Heart left ventricle (tissue), 16 donors: ENCODE results near the gene RBMY1E. TPM values are rescaled to one million over a fixed set of nuclear protein-coding genes. Genes with fewer than 3 reads are reported as not detected.
"Not testable (repeated sequence)": the region's sequence is repeated elsewhere in the genome, so short reads cannot be mapped to it uniquely, and the experiment has no call there.

Source experiments
- ATAC-seq, 4 donors: fragments of 200-7000 bp; cut with Tn5 transposase; one replicate each; pipeline ENCODE4 v1.9.1; 2020 to 2022; ENCODE audit warnings: moderate library complexity in 4 of 4, mild to moderate bottlenecking in 3 of 4, moderate number of reproducible peaks in 1 of 4
- DNase-seq, 5 donors: peaks; one replicate each; pipeline ENCODE4 v3.0.0-alpha.2; 2020
- H3K27ac ChIP-seq, 12 donors: fragments of 200-600 bp; sonication (generic) in 4 of 12; one replicate each; pipeline versions ENCODE4 v1.5.0 to v1.8.0; 2016 to 2022; ENCODE audit warnings: mild to moderate bottlenecking in 2 of 12
- H3K27me3 ChIP-seq, 9 donors: fragments of 200-600 bp; sonication (generic) in 2 of 9; one replicate each; pipeline versions ENCODE4 v1.5.1 to v1.8.0; 2016 to 2022; ENCODE audit warnings: mild to moderate bottlenecking in 3 of 9
- H3K36me3 ChIP-seq, 9 donors: fragments of 200-600 bp; sonication (generic) in 2 of 9; one replicate each; pipeline versions ENCODE4 v1.5.0 to v1.8.0; 2018 to 2022; ENCODE audit warnings: mild to moderate bottlenecking in 2 of 9
- H3K4me1 ChIP-seq, 12 donors: fragments of 200-600 bp; sonication (generic) in 4 of 12; one replicate each; pipeline versions ENCODE4 v1.5.0 to v1.8.0; 2016 to 2022; ENCODE audit warnings: mild to moderate bottlenecking in 3 of 12
- H3K4me3 ChIP-seq, 12 donors: fragments of 200-600 bp; sonication (generic) in 4 of 12; one replicate each; pipeline versions ENCODE4 v1.5.0 to v1.8.0; 2017 to 2022; ENCODE audit warnings: mild to moderate bottlenecking in 9 of 12, moderate library complexity in 4 of 12
- H3K9me3 ChIP-seq, 12 donors: fragments of 200-600 bp; sonication (generic) in 4 of 12; one replicate each; pipeline versions ENCODE4 v1.5.0 to v1.8.0; 2016 to 2022; ENCODE audit warnings: mild to moderate bottlenecking in 1 of 12
- WGBS, 4 donors: extraction: QIAGEN DNeasy Blood & Tissue Kit in 2 of 4; methylation state at CpG; one replicate each; pipeline versions ENCODE4 v1.1.5 to v1.1.7; 2013 to 2018; 5-methylcytosine and 5-hydroxymethylcytosine counted together
- intact Hi-C, 10 donors: fragments of 100-400 bp; cut with DNase I; formaldehyde crosslinking; loops; one replicate each; pipeline versions ENCODE4 v1.11.1 to v1.14.2; 2022
- long read RNA-seq, 3 donors: library from polyadenylated mRNA; unstranded; transcript quantifications; one replicate each; pipeline ENCODE4 v2.0.0, GENCODE V29; 2020 to 2021
- polyA plus RNA-seq, 2 donors: library from polyadenylated mRNA; stranded (reverse); fragments of 200-250 nt; gene quantifications; one replicate each; pipeline ENCODE4 v1.2.3, GENCODE V29; 2013
- total RNA-seq, 9 donors: library from RNA; depleted of rRNA in 2 of 9; stranded (reverse); fragments of >200 nt in 2 of 9; fragmentation: NEBNext Ultra II Directional in 3 of 9; extraction: Animal tissue kit (Norgen Biotek cat#: 25700) in 3 of 9; gene quantifications; one replicate each; pipeline versions ENCODE4 v1.1.0 to v1.2.4, GENCODE V29; 2016 to 2023
- donor health status: ischemic (EF 13 %, LVEDD 7.1; RV severe dilation, severe dysfunction).
- donor health status: healthy with polysubstance abuse.
- donor health status: DM: no; HTN: yes; CAD: no.
- donor health status: DM: no; HTN: no; CAD: no.
- donor health status: ischemic (EF 25% LVEDD 6.9; RV normal size, moderate dysfunction).
- donor health status: ischemic (EF 25% LVEDD 5.7; RV mildly dilated, moderate dysfunction).
- donor health status: healthy.
- donor health status: DM: yes; HTN: yes; CAD: no.
- donor health status: ischemic (EF 35%, LVEDD 5.7; RV mildly dilated, moderate dysfunction).
- donor health status: nonischemic (EF 11% LVEDD 7.7; RV severe dilation, severe dysfunction).
- donor health status: DM: yes; HTN: yes; CAD: no.
- donor health status: PGD.
- donor health status: ischemic (EF 29% LVEDD 5.4; RV normal size, mild dysfunction).
- donor health status: nonischemic (EF 23%, LVEDD 6.1; RV moderate dilation, normal function).

RBMY1E gene
- total RNA-seq, result not detected
- polyA plus RNA-seq, result not detected
- long read RNA-seq, donor 1, result 0 reads
- long read RNA-seq, donor 2, result 0 reads
- long read RNA-seq, donor 3, result 0 reads

DNA sequence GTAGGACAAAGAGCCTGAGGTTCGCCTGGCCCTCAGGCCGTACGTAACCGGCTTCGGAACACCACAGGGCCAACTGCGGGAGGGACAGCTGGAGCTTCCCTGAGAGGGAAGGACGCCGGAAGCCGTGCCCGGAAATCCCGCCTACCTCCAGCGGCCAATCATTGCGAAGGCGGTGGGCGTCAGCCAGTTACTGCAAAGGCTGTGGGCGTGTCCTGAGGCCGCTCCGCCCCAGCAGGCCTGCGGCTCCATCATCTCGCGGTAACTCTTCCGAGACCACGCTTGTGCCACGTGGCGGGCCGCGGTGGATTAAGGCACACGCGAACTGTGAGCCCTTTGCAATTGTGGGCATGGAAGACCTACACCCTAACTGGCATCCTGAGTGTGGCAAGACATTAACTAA is at the start of gene RBMY1E:
TSS of gene RBMY1E (minus strand) at position 101 of the 400 bp plus-strand sequence. CDS start 1,978 bp downstream, outside the sequence.
- H3K9me3 ChIP-seq, DNase-seq, H3K36me3 ChIP-seq, H3K4me3 ChIP-seq, ATAC-seq, intact Hi-C loops, H3K27ac ChIP-seq, H3K27me3 ChIP-seq, H3K4me1 ChIP-seq: not testable (repeated sequence)
- WGBS, 4 donors, result no CpG with 5 or more reads among the region's 29 CpGs

DNA sequence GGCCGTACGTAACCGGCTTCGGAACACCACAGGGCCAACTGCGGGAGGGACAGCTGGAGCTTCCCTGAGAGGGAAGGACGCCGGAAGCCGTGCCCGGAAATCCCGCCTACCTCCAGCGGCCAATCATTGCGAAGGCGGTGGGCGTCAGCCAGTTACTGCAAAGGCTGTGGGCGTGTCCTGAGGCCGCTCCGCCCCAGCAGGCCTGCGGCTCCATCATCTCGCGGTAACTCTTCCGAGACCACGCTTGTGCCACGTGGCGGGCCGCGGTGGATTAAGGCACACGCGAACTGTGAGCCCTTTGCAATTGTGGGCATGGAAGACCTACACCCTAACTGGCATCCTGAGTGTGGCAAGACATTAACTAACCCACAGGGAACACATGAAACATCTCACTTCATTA is 23.4 kb downstream of the RBMY1E start, which contains the start of gene RBMY1D:
TSS of gene RBMY1D (minus strand) at position 101 of the 400 bp plus-strand sequence. CDS start 2,013 bp downstream, outside the sequence.
- no CpG with 5 or more reads among the region's 28 CpGs for WGBS, 4 donors
- H3K27me3 ChIP-seq, H3K27ac ChIP-seq, intact Hi-C loops, ATAC-seq, H3K4me3 ChIP-seq, H3K4me1 ChIP-seq, H3K36me3 ChIP-seq, H3K9me3 ChIP-seq, DNase-seq: not testable (repeated sequence)

DNA sequence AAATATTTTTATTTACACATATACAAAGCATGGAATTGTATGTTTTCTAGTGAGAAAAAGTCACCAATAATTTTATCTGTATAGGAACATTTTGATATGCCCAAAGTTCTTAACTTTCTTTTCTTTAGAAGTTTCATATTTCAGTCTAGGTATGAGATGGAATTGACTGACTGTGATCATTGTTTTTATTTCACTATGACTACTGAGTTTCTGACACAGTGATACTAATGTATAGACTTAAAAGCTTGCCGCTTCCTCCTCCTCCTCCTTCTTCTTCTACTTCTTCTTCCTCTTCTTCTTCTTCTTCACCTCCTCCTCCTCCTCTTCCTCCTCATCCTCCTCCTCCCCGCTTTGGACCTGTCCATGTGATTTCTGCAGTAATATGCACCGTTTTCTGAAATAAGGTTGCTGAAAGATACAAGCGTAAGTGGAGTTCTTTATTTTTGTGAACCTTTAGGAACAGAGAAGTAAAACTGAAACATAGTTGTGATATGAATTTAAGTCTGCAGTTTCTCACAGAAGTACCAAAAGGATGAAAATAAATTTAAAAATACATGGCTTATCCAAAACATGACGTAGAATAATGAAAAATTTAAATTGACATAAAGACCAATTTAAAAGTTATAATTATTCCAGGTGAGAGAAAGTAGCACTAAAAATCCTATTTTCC is 48.3 kb downstream of the RBMY1E start:
- H3K4me3 ChIP-seq, H3K27ac ChIP-seq, H3K27me3 ChIP-seq, H3K9me3 ChIP-seq, DNase-seq, ATAC-seq, H3K4me1 ChIP-seq, intact Hi-C loops, H3K36me3 ChIP-seq: not testable (repeated sequence)
- no CpG with 5 or more reads among the region's 5 CpGs for WGBS, 4 donors

Other genes starting within 250 kb of the RBMY1E start
- gene RBMY1D, start 23.5 kb downstream of the RBMY1E start, total RNA-seq, result not detected
- gene RBMY1D, start 23.5 kb downstream of the RBMY1E start, polyA plus RNA-seq, result not detected